H1 (cell line): ENCODE data around the gene CEACAM6. TPM values are rescaled to one million over a fixed set of nuclear protein-coding genes. Genes with fewer than 3 reads are reported as not detected.

Experiments
- CBX8 ChIP-seq: fragments of 300-800, 300-1000 bp; sonication (generic); IDR thresholded peaks from 2 replicates; pipeline ENCODE4 v1.7.1; 2016; ENCODE audit warnings: low read depth, low read length, borderline replicate concordance
- CHD7 ChIP-seq: fragments of 300-600 bp; sonication (generic); IDR thresholded peaks from 2 replicates; pipeline ENCODE4 v1.7.1; 2012; ENCODE audit warnings: low read length, moderate library complexity, mild to moderate bottlenecking, inconsistent platforms; ENCODE audit not compliant: insufficient replicate concordance
- EP300 ChIP-seq, 2 experiments: IDR thresholded peaks; 1 replicate in 1 of 2; 2 replicates in 1 of 2; pipeline ENCODE4 v1.6.1; 2011 to 2012; ENCODE audit warnings: low read depth in 2 of 2, low read length in 2 of 2, mild to moderate bottlenecking in 2 of 2, borderline replicate concordance in 1 of 2, inconsistent platforms in 1 of 2, moderate library complexity in 1 of 2
- NANOG ChIP-seq: IDR thresholded peaks from 2 replicates; pipeline ENCODE4 v1.6.1; 2011; ENCODE audit warnings: low read length, low read depth, mild to moderate bottlenecking, inconsistent platforms; ENCODE audit not compliant: insufficient read depth, poor library complexity, severe bottlenecking
- RAD21 ChIP-seq, 2 experiments: IDR thresholded peaks in 1 of 2; conservative IDR thresholded peaks in 1 of 2; 2 replicates each; pipeline ENCODE4 v1.6.1; 2011; ENCODE audit warnings: low read depth in 2 of 2, low read length in 2 of 2, improper control_type of control experiment in 1 of 2, inconsistent platforms in 1 of 2, mild to moderate bottlenecking in 1 of 2, moderate library complexity in 1 of 2
- SP2 ChIP-seq: IDR thresholded peaks from 2 replicates; pipeline ENCODE4 v1.6.1; 2012; ENCODE audit warnings: mild to moderate bottlenecking, low read length, inconsistent platforms
- polyA plus RNA-seq, 7 experiments: library from polyadenylated mRNA; depleted of rRNA in 3 of 7; stranded (reverse) in 5 of 7; unstranded in 2 of 7; fragments of >200 nt in 5 of 7; fragments of 200-250 nt in 2 of 7; gene quantifications; 1 replicate in 5 of 7; 2 replicates in 1 of 7; 4 replicates in 1 of 7; pipeline versions ENCODE4 v1.2.1 to v1.2.3, GENCODE V29; 2011 to 2013; ENCODE audit warnings: missing spikeins in 2 of 7, mixed read lengths in 2 of 7
- total RNA-seq: library from RNA; stranded (reverse); fragmentation: NEBNext Ultra II Directional; extraction: Animal tissue kit (Norgen Biotek cat#: 25700); gene quantifications from 2 replicates; pipeline ENCODE4 v1.2.1, GENCODE V29; 2021
- TF ChIP-seq, protein P1 (sequence below), 3 experiments: IDR thresholded peaks; 1 replicate in 2 of 3; 2 replicates in 1 of 3; pipeline versions ENCODE4 v1.5.1 to v1.6.1; 2011; ENCODE audit warnings: low read length in 3 of 3, mild to moderate bottlenecking in 3 of 3, inconsistent platforms in 2 of 3, low read depth in 1 of 3, moderate library complexity in 1 of 3; ENCODE audit not compliant: insufficient read depth in 1 of 3; ENCODE audit errors: control extremely low read depth in 1 of 3

Gene CEACAM6
- total and polyA plus RNA-seq, 2 of the 8 experiments (the other 6 are each of a cell fraction or from before 2014, with no cell fraction given): not detected

- no peak for TF ChIP-seq CHD7
- TF ChIP-seq, protein P1, sequence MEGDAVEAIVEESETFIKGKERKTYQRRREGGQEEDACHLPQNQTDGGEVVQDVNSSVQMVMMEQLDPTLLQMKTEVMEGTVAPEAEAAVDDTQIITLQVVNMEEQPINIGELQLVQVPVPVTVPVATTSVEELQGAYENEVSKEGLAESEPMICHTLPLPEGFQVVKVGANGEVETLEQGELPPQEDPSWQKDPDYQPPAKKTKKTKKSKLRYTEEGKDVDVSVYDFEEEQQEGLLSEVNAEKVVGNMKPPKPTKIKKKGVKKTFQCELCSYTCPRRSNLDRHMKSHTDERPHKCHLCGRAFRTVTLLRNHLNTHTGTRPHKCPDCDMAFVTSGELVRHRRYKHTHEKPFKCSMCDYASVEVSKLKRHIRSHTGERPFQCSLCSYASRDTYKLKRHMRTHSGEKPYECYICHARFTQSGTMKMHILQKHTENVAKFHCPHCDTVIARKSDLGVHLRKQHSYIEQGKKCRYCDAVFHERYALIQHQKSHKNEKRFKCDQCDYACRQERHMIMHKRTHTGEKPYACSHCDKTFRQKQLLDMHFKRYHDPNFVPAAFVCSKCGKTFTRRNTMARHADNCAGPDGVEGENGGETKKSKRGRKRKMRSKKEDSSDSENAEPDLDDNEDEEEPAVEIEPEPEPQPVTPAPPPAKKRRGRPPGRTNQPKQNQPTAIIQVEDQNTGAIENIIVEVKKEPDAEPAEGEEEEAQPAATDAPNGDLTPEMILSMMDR (IDR thresholded peaks at IDR 0.05; ENCODE audit: control extremely low read depth in 1 of 3, insufficient read depth in 1 of 3, low read depth in 1 of 3, low read length in 3 of 3): no peak
- no peak for TF ChIP-seq EP300 (IDR thresholded peaks at IDR 0.05; ENCODE audit: borderline replicate concordance in 1 of 2, low read depth in 2 of 2, low read length in 2 of 2)
- no peak for TF ChIP-seq SP2
- TF ChIP-seq NANOG: no peak
- TF ChIP-seq RAD21 (IDR thresholded peaks at IDR 0.05 in 1 of 2, conservative IDR thresholded peaks at IDR 0.05 in 1 of 2; ENCODE audit: low read depth in 2 of 2, low read length in 2 of 2): no peak
- TF ChIP-seq CBX8: no peak
Observed at GRCh38 chr19:41769608-41770007, 14.3 kb downstream of the CEACAM6 start (continued).
